SK-N-MC (cell line): Measurements from ENCODE around the gene PGM1.

ENCODE experiments used
- EZH2 ChIP-seq: fragments of 200-600 bp; sonication (generic); IDR thresholded peaks from one replicate; pipeline ENCODE4 v1.6.1; 2017; ENCODE audit warnings: antibody characterized with exemption
- FOXP2 ChIP-seq: optimal IDR thresholded peaks from 2 replicates; pipeline ENCODE3; 2011; ENCODE audit warnings: mild to moderate bottlenecking, moderate library complexity; ENCODE audit not compliant: insufficient read depth; ENCODE audit errors: extremely low read length, control extremely low read depth
- POLR2AphosphoS5 ChIP-seq: IDR thresholded peaks from 2 replicates; pipeline ENCODE4 v1.6.1; 2012; ENCODE audit warnings: mild to moderate bottlenecking, low read depth, low read length, borderline replicate concordance

DNA sequence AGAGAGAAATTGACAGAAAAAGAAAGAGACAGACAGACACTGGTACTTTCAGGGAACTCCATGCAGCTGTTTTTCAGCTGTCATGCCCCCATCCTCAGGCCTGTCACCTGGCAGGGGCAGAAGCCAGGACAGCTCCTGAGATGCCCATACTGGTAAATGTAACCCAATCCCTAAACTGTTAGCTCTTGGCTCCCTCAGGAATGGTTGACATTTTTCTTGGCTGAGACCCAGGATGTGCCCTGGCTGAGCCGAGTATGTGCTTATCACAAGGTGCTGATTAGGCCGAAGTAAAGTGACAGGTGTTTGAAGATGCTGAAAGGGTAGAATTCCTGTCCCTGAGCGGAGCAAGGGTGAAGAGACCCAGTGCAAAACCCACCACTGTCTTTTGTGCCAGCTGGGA, 50.7 kb downstream of the PGM1 start:
- TF ChIP-seq EZH2 (no peak), POLR2AphosphoS5 (no peak), FOXP2 (no peak)
